Stimulated activated CD8-positive, alpha-beta memory T cell treated with anti-CD3 and anti-CD28 coated beads, Interleukin-7, amount 100 ng/mL, for 1 hour (primary cell): ENCODE measurements around the gene SPDYE11.
"Not testable (repeated sequence)": the region's sequence is repeated elsewhere in the genome, so short reads cannot be mapped to it uniquely, and the experiment has no call there.

Source experiments
- DNase-seq, 2 donors: peaks; one replicate each; pipeline ENCODE4 v3.0.0-alpha.2; 2020; ENCODE audit warnings: low read depth in 2 of 2

Gene SPDYE11, protein sequence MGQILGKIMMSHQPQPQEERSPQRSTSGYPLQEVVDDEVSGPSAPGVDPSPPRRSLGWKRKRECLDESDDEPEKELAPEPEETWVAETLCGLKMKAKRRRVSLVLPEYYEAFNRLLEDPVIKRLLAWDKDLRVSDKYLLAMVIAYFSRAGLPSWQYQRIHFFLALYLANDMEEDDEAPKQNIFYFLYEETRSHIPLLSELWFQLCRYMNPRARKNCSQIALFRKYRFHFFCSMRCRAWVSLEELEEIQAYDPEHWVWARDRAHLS

DNA sequence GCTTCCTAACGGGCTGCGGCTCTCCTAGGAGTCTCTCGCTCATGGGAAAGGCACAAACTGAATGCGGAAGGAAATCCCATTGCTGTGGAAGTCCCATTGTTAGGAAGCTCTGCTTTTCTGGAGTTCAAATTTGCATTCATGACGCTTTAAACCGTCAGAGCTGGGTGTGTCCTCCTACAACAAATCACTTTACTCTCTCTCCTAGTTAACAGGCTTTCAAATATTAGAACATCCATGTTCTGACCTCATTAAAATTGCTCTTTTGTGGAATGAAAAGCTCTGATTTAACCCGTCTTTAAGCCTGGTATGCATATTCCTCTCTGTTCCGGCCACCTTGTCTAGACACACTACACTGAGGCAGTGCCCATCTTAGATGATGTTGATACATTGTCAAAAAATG lies at the start of gene SPDYE11:
Gene SPDYE11, minus strand, starts transcription at position 101 of the 400 bp plus-strand sequence. CDS start 1,800 bp downstream, outside the sequence.
- not testable (repeated sequence) for DNase-seq

DNA sequence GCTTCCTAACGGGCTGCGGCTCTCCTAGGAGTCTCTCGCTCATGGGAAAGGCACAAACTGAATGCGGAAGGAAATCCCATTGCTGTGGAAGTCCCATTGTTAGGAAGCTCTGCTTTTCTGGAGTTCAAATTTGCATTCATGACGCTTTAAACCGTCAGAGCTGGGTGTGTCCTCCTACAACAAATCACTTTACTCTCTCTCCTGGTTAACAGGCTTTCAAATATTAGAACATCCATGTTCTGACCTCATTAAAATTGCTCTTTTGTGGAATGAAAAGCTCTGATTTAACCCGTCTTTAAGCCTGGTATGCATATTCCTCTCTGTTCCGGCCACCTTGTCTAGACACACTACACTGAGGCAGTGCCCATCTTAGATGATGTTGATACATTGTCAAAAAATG lies 28.2 kb upstream of the SPDYE11 start, which contains the start of gene SPDYE9:
Gene SPDYE9, minus strand, starts transcription at position 101 of the 400 bp plus-strand sequence. CDS start 1,800 bp downstream, outside the sequence.
- DNase-seq = not testable (repeated sequence)

DNA sequence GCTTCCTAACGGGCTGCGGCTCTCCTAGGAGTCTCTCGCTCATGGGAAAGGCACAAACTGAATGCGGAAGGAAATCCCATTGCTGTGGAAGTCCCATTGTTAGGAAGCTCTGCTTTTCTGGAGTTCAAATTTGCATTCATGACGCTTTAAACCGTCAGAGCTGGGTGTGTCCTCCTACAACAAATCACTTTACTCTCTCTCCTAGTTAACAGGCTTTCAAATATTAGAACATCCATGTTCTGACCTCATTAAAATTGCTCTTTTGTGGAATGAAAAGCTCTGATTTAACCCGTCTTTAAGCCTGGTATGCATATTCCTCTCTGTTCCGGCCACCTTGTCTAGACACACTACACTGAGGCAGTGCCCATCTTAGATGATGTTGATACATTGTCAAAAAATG lies 28.0 kb downstream of the SPDYE11 start, which contains the start of gene SPDYE8:
Gene SPDYE8, minus strand, starts transcription at position 101 of the 400 bp plus-strand sequence. CDS start 1,800 bp downstream, outside the sequence.
- not testable (repeated sequence) for DNase-seq

DNA sequence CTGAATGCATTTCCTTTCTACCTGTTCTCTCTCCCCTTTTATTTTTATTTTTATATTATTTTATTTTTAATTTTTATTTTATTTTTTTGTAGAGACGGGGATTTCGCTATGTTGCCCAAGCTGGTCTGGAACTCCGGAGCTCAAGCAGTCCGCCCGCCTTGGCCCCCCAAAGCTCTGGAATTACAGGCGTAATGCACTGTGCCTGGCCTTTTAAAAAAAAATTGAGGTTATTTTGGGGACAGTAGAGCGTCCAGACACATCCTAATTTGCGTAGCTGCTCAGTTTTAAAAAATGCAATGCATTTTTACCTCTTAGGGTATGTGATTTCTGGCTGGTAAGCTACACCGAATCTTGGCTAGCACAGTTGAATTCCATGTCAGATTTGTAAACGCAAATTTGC lies 51.2 kb downstream of the SPDYE11 start:
- not testable (repeated sequence) for DNase-seq

DNA sequence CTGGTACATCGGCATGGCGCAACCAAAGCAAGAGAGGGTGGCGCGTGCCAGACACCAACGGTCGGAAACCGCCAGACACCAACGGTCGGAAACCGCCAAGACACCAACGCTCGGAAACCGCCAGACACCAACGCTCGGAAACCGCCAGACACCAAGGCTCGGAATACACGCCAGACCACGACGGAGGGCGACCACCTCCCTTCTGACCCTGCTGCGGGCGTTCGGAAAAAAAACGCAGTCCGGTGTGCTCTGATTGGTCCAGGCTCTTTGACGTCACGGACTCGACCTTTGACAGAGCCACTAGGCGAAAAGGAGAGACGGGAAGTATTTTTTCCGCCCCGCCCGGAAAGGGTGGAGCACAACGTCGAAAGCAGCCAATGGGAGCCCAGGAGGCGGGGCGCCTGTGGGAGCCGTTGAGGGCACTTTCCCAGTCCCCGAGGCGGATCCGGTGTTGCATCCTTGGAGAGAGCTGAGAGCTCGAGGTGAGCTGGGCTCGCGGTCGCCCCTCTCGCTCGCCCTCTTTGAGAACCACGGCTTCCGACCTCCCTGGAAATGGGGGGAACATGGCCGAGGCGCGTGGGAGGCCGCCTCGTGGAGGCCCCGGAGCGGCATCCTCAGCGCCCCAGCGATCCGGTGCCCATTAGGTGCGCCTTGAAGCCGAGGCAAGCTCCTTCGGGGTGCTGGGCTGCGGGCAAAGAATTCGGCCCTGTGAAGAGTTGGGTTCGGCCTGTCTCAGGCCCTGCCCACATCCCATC lies 51.8 kb downstream of the SPDYE11 start:
- peak; percentile 62 to 78 for DNase-seq

DNA sequence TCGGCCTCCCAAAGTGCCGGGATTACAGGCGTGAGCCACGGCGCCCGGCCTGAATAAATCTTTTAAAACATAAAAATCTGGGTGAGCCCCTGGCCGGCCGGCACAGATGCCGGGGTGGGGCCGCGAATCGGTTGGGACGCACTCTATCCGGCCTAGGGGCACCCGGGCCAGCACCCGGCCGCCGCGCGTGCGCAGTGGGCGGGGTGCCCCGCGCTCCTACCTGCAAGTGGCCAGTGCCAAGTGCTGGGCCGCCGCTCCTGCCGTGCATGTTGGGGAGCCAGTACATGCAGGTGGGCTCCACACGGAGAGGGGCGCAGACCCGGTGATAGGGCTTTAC lies 52.4 kb downstream of the SPDYE11 start:
- DNase-seq = peak; percentile 25 to 43

DNA sequence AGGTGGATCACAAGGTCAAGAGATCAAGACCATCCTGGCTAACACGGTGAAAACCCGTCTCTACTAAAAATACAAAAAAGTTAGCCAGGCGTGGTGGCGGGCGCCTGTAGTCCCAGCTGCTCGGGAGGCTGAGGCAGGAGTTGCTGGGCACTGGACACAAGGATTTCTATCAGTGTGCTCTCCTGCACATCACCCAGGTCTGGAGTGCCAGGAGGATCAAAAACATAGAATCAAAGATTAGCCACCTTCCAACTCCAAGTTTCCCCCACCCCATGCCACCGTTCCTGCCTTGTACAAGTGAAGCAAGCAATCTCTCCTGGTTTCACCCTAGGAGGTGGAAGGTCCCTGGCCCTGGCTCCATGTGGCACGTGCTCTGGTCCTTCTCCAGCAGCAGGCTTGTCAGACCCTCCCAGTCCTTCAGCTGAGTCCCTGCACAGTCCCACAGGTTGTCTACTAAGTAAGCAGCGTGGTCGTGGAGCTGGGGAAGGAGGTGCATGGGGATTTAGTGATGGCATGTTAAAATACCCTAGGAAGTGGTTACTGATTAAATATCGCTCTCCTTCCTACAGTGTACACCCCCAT lies 59.7 kb downstream of the SPDYE11 start:
- not testable (repeated sequence) for DNase-seq
